ENCODE measurements around the gene ALK.

DNA sequence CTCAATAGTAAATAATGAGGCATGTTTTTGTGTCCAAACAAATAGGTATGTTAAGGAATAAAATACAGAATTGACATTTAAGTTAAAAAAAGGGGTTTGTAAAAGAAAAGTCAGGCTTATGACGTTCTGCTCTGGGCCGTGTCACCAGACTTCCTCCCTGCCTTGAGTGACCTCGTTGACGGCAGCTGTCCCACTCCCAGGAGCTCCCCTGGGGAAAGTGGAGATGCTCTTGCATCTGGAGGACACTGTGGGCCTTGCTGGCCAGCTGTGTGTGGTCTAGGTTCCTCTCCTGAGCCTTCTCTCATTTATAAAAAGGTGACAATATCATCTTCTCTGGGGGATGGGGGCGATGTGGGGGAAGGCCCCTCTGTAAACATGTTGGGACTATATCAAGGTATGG is 609.9 kb downstream of the ALK start:
- TF ChIP-seq YY1 (IDR thresholded peaks at IDR 0.05; ENCODE audit: insufficient read depth, insufficient read length) (no peak), ZNF274 (IDR thresholded peaks at IDR 0.05; ENCODE audit: low read depth, low read length) (no peak), SUZ12 (IDR thresholded peaks at IDR 0.05; ENCODE audit: extremely low read depth, insufficient read depth, insufficient read length) (no peak)

Data from NT2/D1 (cell line).